A673 (cell line): ENCODE data around the gene FRY.

Source experiments
- CTCF ChIP-seq: fragments of 300-800, 200-600 bp; sonication (generic); conservative IDR thresholded peaks from 2 replicates; pipeline ENCODE4 v1.5.1; 2017; ENCODE audit warnings: low read depth, mild to moderate bottlenecking, antibody characterized with exemption, low read length, moderate library complexity, mixed read lengths
- EZH2 ChIP-seq: fragments of 200-600 bp; sonication (generic); IDR thresholded peaks from 2 replicates; pipeline ENCODE4 v1.6.1; 2017; ENCODE audit warnings: borderline replicate concordance, low read depth, mild to moderate bottlenecking, mixed read lengths, antibody characterized with exemption, low read length; ENCODE audit not compliant: poor library complexity, severe bottlenecking

GRCh38 chr13:32040052-32040642, 8.6 kb downstream of the FRY start:
- TF ChIP-seq CTCF = no peak
- no peak for TF ChIP-seq EZH2
